Ishikawa (cell line): ENCODE measurements around the gene TTC36.
A peak's percentile ranks its signal among the peaks of the same experiment; 100 is the strongest.

ENCODE experiments used
- CEBPB ChIP-seq: IDR thresholded peaks from 2 replicates; pipeline ENCODE4 v1.6.1; 2012
- CREB1 ChIP-seq: IDR thresholded peaks from 2 replicates; pipeline ENCODE4 v1.6.1; 2012; ENCODE audit warnings: low read depth
- EGR1 ChIP-seq: IDR thresholded peaks from 2 replicates; pipeline ENCODE4 v1.6.1; 2012
- EP300 ChIP-seq: IDR thresholded peaks from 2 replicates; pipeline ENCODE4 v1.6.1; 2012; ENCODE audit warnings: borderline replicate concordance
- FOXM1 ChIP-seq: IDR thresholded peaks from 2 replicates; pipeline ENCODE4 v1.6.1; 2012; ENCODE audit warnings: low read depth, borderline replicate concordance
- NFIC ChIP-seq: IDR thresholded peaks from 2 replicates; pipeline ENCODE4 v1.6.1; 2012
- RAD21 ChIP-seq: IDR thresholded peaks from 2 replicates; pipeline ENCODE4 v1.6.1; 2012; ENCODE audit warnings: low read depth
- TAF1 ChIP-seq: IDR thresholded peaks from 2 replicates; pipeline ENCODE4 v1.6.1; 2012; ENCODE audit warnings: low read depth, mild to moderate bottlenecking
- YY1 ChIP-seq: IDR thresholded peaks from 2 replicates; pipeline ENCODE4 v1.6.1; 2012; ENCODE audit warnings: low read depth
- TF ChIP-seq, protein P1 (sequence below): IDR thresholded peaks from 2 replicates; pipeline ENCODE4 v1.6.1; 2012
- TF ChIP-seq, protein P2 (sequence below): IDR thresholded peaks from 2 replicates; pipeline ENCODE4 v1.6.1; 2012; ENCODE audit warnings: low read depth, mild to moderate bottlenecking

DNA sequence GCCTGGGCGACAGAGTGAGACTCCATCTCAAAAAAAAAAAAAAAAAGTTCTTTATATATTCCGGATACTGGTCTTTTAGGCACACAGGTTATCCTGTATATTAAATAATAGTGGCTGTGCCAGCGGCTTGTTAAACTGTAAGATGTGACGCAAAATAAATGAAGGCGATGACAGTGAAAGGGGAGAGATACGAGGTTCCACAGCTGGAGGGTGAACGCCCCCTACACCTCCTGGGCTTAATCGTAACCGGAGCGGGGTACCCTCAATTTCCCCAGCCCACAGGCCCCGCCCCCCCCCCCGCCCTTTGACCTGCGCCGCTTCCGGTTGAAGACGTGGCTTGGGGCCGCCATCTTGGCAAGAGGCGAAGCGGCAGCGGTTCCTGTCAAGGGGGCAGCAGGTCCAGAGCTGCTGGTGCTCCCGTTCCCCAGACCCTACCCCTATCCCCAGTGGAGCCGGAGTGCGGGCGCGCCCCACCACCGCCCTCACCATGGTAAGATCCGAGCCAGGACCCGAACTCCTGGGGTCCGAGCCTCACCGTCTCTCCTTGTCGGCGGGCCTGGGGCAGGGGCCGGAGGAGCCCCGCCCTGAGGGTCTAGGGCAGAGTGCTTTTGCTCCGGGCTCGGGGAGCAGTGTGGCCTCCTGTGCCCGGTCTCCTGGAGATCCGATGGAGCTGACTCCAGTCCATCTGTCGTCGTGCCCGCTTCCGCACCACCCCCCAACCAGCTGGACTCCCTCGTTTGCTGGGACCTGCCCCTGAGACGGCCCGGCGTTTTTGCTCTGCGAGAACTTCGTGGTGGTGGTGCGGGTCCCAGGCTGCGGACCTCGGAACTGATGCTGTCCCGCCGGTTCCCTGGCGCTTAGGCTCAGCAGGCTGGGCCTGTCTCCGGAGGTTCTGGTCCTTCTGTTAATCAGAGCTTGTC is 45.0 kb downstream of the TTC36 start, which contains the start of gene ARCN1:
- TF ChIP-seq TAF1 (peak; percentile 80), EP300 (no peak), FOXM1 (no peak), RAD21 (no peak), CREB1 (0 out of 2 replicates have a peak, but pooled peaks have one; percentile 18), YY1 (peak; percentile 93), CEBPB (no peak), EGR1 (no peak), NFIC (0 out of 2 replicates have a peak, but pooled peaks have one; percentile 5)
- TF ChIP-seq, protein P1, sequence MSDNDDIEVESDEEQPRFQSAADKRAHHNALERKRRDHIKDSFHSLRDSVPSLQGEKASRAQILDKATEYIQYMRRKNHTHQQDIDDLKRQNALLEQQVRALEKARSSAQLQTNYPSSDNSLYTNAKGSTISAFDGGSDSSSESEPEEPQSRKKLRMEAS, result no peak; the same call in 1 of the 2 replicates
- TF ChIP-seq, protein P2, sequence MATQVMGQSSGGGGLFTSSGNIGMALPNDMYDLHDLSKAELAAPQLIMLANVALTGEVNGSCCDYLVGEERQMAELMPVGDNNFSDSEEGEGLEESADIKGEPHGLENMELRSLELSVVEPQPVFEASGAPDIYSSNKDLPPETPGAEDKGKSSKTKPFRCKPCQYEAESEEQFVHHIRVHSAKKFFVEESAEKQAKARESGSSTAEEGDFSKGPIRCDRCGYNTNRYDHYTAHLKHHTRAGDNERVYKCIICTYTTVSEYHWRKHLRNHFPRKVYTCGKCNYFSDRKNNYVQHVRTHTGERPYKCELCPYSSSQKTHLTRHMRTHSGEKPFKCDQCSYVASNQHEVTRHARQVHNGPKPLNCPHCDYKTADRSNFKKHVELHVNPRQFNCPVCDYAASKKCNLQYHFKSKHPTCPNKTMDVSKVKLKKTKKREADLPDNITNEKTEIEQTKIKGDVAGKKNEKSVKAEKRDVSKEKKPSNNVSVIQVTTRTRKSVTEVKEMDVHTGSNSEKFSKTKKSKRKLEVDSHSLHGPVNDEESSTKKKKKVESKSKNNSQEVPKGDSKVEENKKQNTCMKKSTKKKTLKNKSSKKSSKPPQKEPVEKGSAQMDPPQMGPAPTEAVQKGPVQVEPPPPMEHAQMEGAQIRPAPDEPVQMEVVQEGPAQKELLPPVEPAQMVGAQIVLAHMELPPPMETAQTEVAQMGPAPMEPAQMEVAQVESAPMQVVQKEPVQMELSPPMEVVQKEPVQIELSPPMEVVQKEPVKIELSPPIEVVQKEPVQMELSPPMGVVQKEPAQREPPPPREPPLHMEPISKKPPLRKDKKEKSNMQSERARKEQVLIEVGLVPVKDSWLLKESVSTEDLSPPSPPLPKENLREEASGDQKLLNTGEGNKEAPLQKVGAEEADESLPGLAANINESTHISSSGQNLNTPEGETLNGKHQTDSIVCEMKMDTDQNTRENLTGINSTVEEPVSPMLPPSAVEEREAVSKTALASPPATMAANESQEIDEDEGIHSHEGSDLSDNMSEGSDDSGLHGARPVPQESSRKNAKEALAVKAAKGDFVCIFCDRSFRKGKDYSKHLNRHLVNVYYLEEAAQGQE, result no peak
